RWPE2 (cell line): ENCODE measurements around the gene CAPN7.

Experiments used
- ATAC-seq: fragments of 200-7000 bp; cut with Tn5 transposase; 3 replicates; pipeline ENCODE4 v1.9.1; 2021; ENCODE audit warnings: low read depth
- DNase-seq: peaks from one replicate; pipeline ENCODE4 v3.0.0-alpha.2; 2020; ENCODE audit warnings: low spot score
- H3K27ac ChIP-seq: fragments of 450-650 bp; 2 replicates; pipeline ENCODE4 v1.5.1; 2017; ENCODE audit warnings: mild to moderate bottlenecking; ENCODE audit not compliant: poor library complexity, severe bottlenecking
- H3K27me3 ChIP-seq: fragments of 250-450 bp; sonication (Bioruptor Pico); 2 replicates; pipeline ENCODE4 v1.5.1; 2021; ENCODE audit warnings: mild to moderate bottlenecking, moderate library complexity; ENCODE audit not compliant: insufficient read depth, poor library complexity, severe bottlenecking
- H3K36me3 ChIP-seq: fragments of 250-450 bp; sonication (Bioruptor Pico); 2 replicates; pipeline ENCODE4 v1.5.1; 2020; ENCODE audit warnings: low read depth, mild to moderate bottlenecking, moderate library complexity
- H3K4me1 ChIP-seq: fragments of 250-450 bp; sonication (Bioruptor Pico); 2 replicates; pipeline ENCODE4 v1.5.1; 2021; ENCODE audit warnings: mild to moderate bottlenecking, moderate library complexity; ENCODE audit not compliant: insufficient read depth, poor library complexity, severe bottlenecking
- H3K4me3 ChIP-seq: fragments of 250-450 bp; sonication (Bioruptor Pico); 2 replicates; pipeline ENCODE4 v1.5.1; 2021; ENCODE audit warnings: mild to moderate bottlenecking, moderate library complexity; ENCODE audit not compliant: severe bottlenecking
- H3K9me3 ChIP-seq: fragments of 250-450 bp; sonication (Bioruptor Pico); 2 replicates; pipeline ENCODE4 v1.5.1; 2021; ENCODE audit warnings: mild to moderate bottlenecking, moderate library complexity; ENCODE audit not compliant: severe bottlenecking
- TF ChIP-seq, protein P1 (sequence below): fragments of 450-650 bp; IDR thresholded peaks from one replicate; pipeline ENCODE4 v1.5.1; 2017; ENCODE audit warnings: mild to moderate bottlenecking, moderate library complexity; ENCODE audit not compliant: poor library complexity, severe bottlenecking

CAPN7 gene

DNA sequence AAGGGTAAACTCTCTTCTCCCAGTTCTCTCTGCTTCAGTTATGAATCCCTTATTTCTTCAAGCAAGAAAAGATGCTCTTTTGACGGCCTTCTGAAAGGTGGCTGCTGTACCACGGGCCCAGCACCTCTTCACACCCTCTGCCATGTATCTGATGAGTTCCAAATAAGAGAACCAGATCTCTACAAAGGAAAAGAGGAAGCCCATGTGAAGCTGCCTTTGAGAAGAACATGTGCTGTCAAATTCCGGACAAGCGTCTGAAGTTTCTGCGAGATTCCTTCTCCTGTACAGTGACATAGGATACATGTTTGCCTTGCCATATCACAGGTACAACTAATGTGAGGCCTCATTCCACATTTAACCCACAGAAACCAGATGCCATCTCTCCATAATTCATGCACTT is 67.2 kb downstream of the CAPN7 start:
- Histone ChIP-seq H3K9me3 (no peaks in the 10 kb centered on the region), H3K36me3 (no peaks in the 10 kb centered on the region), H3K4me1 (peaks cover 4% of the 10 kb centered on the region), H3K27ac (no peak overlapping the region), H3K27me3 (no peaks in the 10 kb centered on the region), H3K4me3 (no peak overlapping the region)
- DNase-seq (no peak), ATAC-seq (no peak)
- TF ChIP-seq, protein P1, sequence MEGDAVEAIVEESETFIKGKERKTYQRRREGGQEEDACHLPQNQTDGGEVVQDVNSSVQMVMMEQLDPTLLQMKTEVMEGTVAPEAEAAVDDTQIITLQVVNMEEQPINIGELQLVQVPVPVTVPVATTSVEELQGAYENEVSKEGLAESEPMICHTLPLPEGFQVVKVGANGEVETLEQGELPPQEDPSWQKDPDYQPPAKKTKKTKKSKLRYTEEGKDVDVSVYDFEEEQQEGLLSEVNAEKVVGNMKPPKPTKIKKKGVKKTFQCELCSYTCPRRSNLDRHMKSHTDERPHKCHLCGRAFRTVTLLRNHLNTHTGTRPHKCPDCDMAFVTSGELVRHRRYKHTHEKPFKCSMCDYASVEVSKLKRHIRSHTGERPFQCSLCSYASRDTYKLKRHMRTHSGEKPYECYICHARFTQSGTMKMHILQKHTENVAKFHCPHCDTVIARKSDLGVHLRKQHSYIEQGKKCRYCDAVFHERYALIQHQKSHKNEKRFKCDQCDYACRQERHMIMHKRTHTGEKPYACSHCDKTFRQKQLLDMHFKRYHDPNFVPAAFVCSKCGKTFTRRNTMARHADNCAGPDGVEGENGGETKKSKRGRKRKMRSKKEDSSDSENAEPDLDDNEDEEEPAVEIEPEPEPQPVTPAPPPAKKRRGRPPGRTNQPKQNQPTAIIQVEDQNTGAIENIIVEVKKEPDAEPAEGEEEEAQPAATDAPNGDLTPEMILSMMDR: no peak

DNA sequence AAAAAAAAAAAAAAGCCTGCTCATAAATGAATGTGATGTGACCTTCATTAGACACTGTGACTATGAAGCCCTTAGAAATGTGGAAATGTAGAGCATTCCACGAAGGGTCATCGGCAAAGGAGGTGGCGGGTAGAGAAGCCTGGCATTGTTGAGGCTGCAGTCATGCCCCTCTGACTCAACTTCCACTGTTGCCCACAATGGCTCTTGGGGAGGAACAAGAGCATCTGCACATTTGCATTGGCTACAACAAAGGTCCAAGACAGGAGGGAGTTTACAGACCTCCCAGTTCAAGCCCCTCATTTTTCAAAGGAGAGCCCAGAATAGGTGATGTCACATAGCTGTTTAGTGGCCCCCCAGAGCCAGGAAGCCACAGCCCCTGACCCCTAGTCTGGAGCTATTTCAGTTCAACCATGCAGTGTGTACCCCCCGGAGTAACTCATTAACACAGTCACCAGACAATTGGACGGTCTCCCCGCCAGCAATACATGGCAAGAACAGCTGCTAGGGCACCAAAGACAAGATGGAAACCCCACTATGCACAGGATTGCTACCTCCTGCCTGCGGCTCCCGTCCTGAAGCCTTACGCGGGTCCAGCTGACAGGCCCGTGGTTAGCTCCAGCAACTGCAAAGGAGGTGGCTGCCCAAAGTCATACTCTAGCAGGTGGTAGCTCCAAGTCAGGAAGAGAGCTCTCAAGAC is 70.1 kb downstream of the CAPN7 start:
- Histone ChIP-seq H3K27ac (no peak overlapping the region), H3K27me3 (no peaks in the 10 kb centered on the region), H3K4me1 (peaks cover 2% of the 10 kb centered on the region), H3K36me3 (no peaks in the 10 kb centered on the region), H3K4me3 (no peak overlapping the region), H3K9me3 (no peaks in the 10 kb centered on the region)
- no peak for ATAC-seq
- no peak for DNase-seq
- TF ChIP-seq, protein P1: no peak

- no peak for ATAC-seq
- TF ChIP-seq, protein P1: no peak
Measured at GRCh38 chr3:15277861-15278500, 71.9 kb downstream of the CAPN7 start.

DNA sequence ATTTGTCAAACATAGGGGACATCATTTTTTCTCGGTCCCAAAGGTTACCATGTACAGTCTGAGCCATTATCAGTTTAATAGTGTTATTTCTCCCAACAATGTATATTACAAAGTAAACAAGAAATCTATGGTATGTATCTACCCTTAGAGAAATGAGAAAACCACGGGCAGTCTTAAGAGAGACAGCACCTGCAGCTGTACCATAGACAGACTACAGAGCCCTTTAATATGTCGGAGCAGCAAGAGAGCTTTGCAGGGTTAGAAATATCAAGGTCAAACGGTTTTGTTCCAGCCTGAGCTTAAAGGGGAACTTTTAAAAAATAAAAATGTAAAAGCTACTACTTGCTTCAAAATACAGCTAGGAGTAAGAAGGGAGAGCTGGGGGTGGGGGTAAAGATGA is 73.2 kb downstream of the CAPN7 start:
- H3K4me1 ChIP-seq: peaks cover 2% of the 10 kb centered on the region
- DNase-seq: no peak
- H3K27me3 ChIP-seq: no peaks in the 10 kb centered on the region
- TF ChIP-seq, protein P1: no peak
- no peaks in the 10 kb centered on the region for H3K36me3 ChIP-seq
- H3K4me3 ChIP-seq: no peak overlapping the region
- no peak for ATAC-seq
- H3K27ac ChIP-seq: no peak overlapping the region
- no peaks in the 10 kb centered on the region for H3K9me3 ChIP-seq

More at GRCh38 chr3:15277861-15278500, 71.9 kb downstream of the CAPN7 start:
- no peaks in the 10 kb centered on the region for H3K9me3 ChIP-seq
- peaks cover 2% of the 10 kb centered on the region for H3K4me1 ChIP-seq
- H3K4me3 ChIP-seq: no peak overlapping the region
- no peak overlapping the region for H3K27ac ChIP-seq
- H3K36me3 ChIP-seq: no peaks in the 10 kb centered on the region
- DNase-seq: no peak
- H3K27me3 ChIP-seq: no peaks in the 10 kb centered on the region
